HepG2 (cell line): ENCODE measurements around the gene MEGF6.

ENCODE experiments used
- ATAD3A ChIP-seq: sonication (generic); formaldehyde crosslinking; IDR thresholded peaks from 2 replicates; pipeline ENCODE4 v1.4.0; 2020; ENCODE audit warnings: missing genetic modification reagents
- CTCF ChIP-seq: sonication (generic); formaldehyde crosslinking; IDR thresholded peaks from 2 replicates; pipeline ENCODE4 v1.5.0; 2020; ENCODE audit warnings: mild to moderate bottlenecking, missing genetic modification reagents, moderate library complexity
- JUNB ChIP-seq: sonication (generic); formaldehyde crosslinking; IDR thresholded peaks from 2 replicates; pipeline ENCODE4 v1.8.0; 2022; ENCODE audit warnings: missing genetic modification reagents, mild to moderate bottlenecking, borderline replicate concordance
- NFAT5 ChIP-seq: sonication (generic); formaldehyde crosslinking; IDR thresholded peaks from 2 replicates; pipeline ENCODE4 v1.4.0; 2020; ENCODE audit warnings: missing genetic modification reagents
- NKX3-1 ChIP-seq: sonication (generic); formaldehyde crosslinking; IDR thresholded peaks from 2 replicates; pipeline ENCODE4 v1.5.0; 2020; ENCODE audit warnings: missing genetic modification reagents
- TAF1 ChIP-seq: sonication (generic); formaldehyde crosslinking; IDR thresholded peaks from 2 replicates; pipeline ENCODE4 v1.4.0; 2020; ENCODE audit warnings: missing genetic modification reagents
- TARDBP ChIP-seq: sonication (generic); formaldehyde crosslinking; IDR thresholded peaks from 2 replicates; pipeline ENCODE4 v1.8.0; 2022; ENCODE audit warnings: mild to moderate bottlenecking, missing genetic modification reagents
- ZFX ChIP-seq: sonication (generic); formaldehyde crosslinking; IDR thresholded peaks from 2 replicates; pipeline ENCODE4 v1.4.0; 2020; ENCODE audit warnings: mild to moderate bottlenecking, low read depth, missing genetic modification reagents, moderate library complexity

GRCh38 chr1:3521426-3521825 lies 89.9 kb downstream of the MEGF6 start:
- TF ChIP-seq JUNB (CRISPR knock-in tag) (no peak), CTCF (CRISPR knock-in tag) (no peak), NFAT5 (no peak), NKX3-1 (CRISPR knock-in tag) (no peak), ZFX (CRISPR knock-in tag) (no peak), TARDBP (CRISPR knock-in tag) (no peak), ATAD3A (CRISPR knock-in tag) (no peak), TAF1 (no peak)
